CD4-positive, alpha-beta T cell treated with Interleukin-21 for 1 hour (primary cell): ENCODE data around the gene KRT34.

Experiments
- DNase-seq: peaks from one replicate; pipeline ENCODE4 v3.0.0-alpha.2; 2020

KRT34 gene

GRCh38 chr17:41329279-41329948 is 52.7 kb downstream of the KRT34 start:
- DNase-seq = peak; percentile 16

GRCh38 chr17:41328207-41328606 is 53.9 kb downstream of the KRT34 start:
- no peak for DNase-seq
